ENCODE results near the gene OR13F1.

DNA sequence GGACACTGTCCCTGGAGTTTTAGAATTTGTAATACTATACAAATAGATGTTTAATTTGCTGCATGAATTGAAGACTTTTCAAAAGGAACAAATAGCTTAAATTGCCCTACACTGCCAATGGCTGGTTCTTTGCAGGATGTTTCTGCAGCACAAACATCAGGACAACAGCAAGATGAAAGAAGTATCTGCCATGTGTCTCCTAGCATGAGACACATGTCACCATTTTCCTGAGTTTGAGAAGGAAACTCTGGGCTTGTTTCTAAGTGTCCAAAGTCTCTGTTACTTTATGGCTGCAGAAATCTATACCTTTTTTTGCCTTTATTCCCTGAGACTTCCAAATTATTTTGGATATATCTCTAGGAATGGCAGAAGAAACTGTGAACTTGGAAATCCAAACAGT is 623 bp upstream of the OR13F1 start:
- no peak for TF ChIP-seq EZH2 (IDR thresholded peaks at IDR 0.05)
- TF ChIP-seq POLR2AphosphoS5 (IDR thresholded peaks at IDR 0.05; ENCODE audit: borderline replicate concordance, low read depth, low read length) = no peak
